ENCODE data around the gene SV2C.

SV2C gene

GRCh38 chr5:76326577-76327302 is 243.6 kb downstream of the SV2C start:
- Histone ChIP-seq H3K79me2 (ENCODE audit: insufficient read depth, low read length) (no peaks in the 10 kb centered on the region), H3K27me3 (ENCODE audit: insufficient read depth, low read length, poor library complexity, severe bottlenecking) (no peaks in the 10 kb centered on the region), H3K9ac (ENCODE audit: low read depth, low read length, poor library complexity, severe bottlenecking) (no peak overlapping the region), H3K4me3 (ENCODE audit: low read length, poor library complexity, severe bottlenecking) (no peak overlapping the region), H3F3A (ENCODE audit: low read depth) (no peaks in the 10 kb centered on the region; the same call in 1 of the 2 replicates), H4K20me1 (ENCODE audit: insufficient read depth, low read length, poor library complexity, severe bottlenecking) (no peaks in the 10 kb centered on the region), H3K4me1 (ENCODE audit: insufficient read depth, low read length, poor library complexity, severe bottlenecking) (peaks cover 58% of the 10 kb centered on the region), H3K9me2 (replicated peaks; ENCODE audit: low read depth, low read length) (no peaks in the 10 kb centered on the region), H3K36me3 (ENCODE audit: insufficient read depth, low read length) (no peaks in the 10 kb centered on the region), H3K9me3 (ENCODE audit: insufficient read depth, low read depth, low read length) (no peaks in the 10 kb centered on the region), H2AFZ (ENCODE audit: low read length) (no peak overlapping the region), H3K4me2 (ENCODE audit: low read depth, low read length, poor library complexity, severe bottlenecking) (peak overlapping the region; percentile 48)
- TF ChIP-seq CTCF (conservative IDR thresholded peaks at IDR 0.05; ENCODE audit: low read length) (no peak), EZH2phosphoT487 (IDR thresholded peaks at IDR 0.05; ENCODE audit: borderline replicate concordance) (no peak)

DNA sequence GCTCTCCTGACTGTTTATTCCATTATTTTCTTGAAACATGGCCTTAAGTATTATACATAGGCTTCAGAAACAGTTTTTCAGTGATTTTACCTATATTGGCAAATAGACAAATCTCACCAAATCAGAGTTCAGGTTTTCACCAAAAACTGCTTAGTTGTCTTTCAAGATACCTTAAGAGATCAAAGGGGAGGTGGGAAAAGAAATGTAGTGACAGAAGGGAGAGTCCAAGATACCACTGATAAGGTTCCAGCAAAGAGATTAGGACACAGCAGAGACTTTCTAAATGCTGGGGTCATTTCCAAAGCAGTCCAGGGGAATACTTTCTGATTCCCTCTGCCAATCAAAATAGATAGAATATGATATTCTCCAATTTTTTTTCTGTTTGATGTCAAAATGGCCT is 246.2 kb downstream of the SV2C start:
- no peak overlapping the region for H3K4me3 ChIP-seq (ENCODE audit: low read length, poor library complexity, severe bottlenecking)
- H3K27me3 ChIP-seq (ENCODE audit: insufficient read depth, low read length, poor library complexity, severe bottlenecking) = no peaks in the 10 kb centered on the region
- TF ChIP-seq EZH2phosphoT487 (IDR thresholded peaks at IDR 0.05; ENCODE audit: borderline replicate concordance) (no peak), CTCF (conservative IDR thresholded peaks at IDR 0.05; ENCODE audit: low read length) (no peak)
- no peak overlapping the region for H3K9ac ChIP-seq (ENCODE audit: low read depth, low read length, poor library complexity, severe bottlenecking)
- H3K4me2 ChIP-seq (ENCODE audit: low read depth, low read length, poor library complexity, severe bottlenecking) = no peak overlapping the region
- H2AFZ ChIP-seq (ENCODE audit: low read length) = no peak overlapping the region
- H3K79me2 ChIP-seq (ENCODE audit: insufficient read depth, low read length) = no peaks in the 10 kb centered on the region
- H3K9me3 ChIP-seq (ENCODE audit: insufficient read depth, low read depth, low read length) = no peaks in the 10 kb centered on the region
- no peaks in the 10 kb centered on the region for H3K36me3 ChIP-seq (ENCODE audit: insufficient read depth, low read length)
- no peaks in the 10 kb centered on the region; the same call in 1 of the 2 replicates for H3F3A ChIP-seq (ENCODE audit: low read depth)
- no peaks in the 10 kb centered on the region for H3K9me2 ChIP-seq (replicated peaks; ENCODE audit: low read depth, low read length)
- H4K20me1 ChIP-seq (ENCODE audit: insufficient read depth, low read length, poor library complexity, severe bottlenecking) = no peaks in the 10 kb centered on the region
- H3K4me1 ChIP-seq (ENCODE audit: insufficient read depth, low read length, poor library complexity, severe bottlenecking) = peaks cover 85% of the 10 kb centered on the region

DNA sequence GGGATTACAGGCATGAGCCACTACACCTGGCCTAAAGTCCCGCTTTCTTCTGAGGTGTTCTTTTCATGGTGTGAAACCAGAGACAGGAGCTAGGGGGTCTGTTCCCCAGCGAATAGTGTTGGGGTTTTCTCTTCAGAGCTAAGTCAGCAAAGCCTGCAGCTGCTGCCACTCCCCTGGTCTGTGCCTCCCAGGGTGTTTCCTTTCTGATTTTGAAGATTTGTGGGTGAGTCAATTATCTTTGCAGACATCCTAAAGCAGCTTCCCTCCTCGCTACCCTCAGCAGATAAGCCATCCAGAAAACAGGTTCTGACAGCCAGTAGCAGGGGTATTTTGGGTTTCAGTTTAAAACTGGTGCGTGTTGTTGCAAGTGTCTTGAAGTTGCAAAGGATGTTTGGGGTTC is 247.9 kb downstream of the SV2C start:
- peak overlapping the region; percentile 71 for H3K9ac ChIP-seq (ENCODE audit: low read depth, low read length, poor library complexity, severe bottlenecking)
- no peaks in the 10 kb centered on the region; the same call in 1 of the 2 replicates for H3F3A ChIP-seq (ENCODE audit: low read depth)
- no peaks in the 10 kb centered on the region for H3K36me3 ChIP-seq (ENCODE audit: insufficient read depth, low read length)
- H3K4me1 ChIP-seq (ENCODE audit: insufficient read depth, low read length, poor library complexity, severe bottlenecking) = peaks cover 73% of the 10 kb centered on the region
- no peaks in the 10 kb centered on the region for H3K9me2 ChIP-seq (replicated peaks; ENCODE audit: low read depth, low read length)
- H2AFZ ChIP-seq (ENCODE audit: low read length) = peak overlapping the region; percentile 41
- H3K4me3 ChIP-seq (ENCODE audit: low read length, poor library complexity, severe bottlenecking) = peak overlapping the region; percentile 65
- peak; percentile 25; the same call in 1 of the 2 replicates for TF ChIP-seq CTCF (conservative IDR thresholded peaks at IDR 0.05; ENCODE audit: low read length)
- TF ChIP-seq EZH2phosphoT487 (IDR thresholded peaks at IDR 0.05; ENCODE audit: borderline replicate concordance) = no peak
- no peaks in the 10 kb centered on the region for H3K27me3 ChIP-seq (ENCODE audit: insufficient read depth, low read length, poor library complexity, severe bottlenecking)
- H3K9me3 ChIP-seq (ENCODE audit: insufficient read depth, low read depth, low read length) = no peaks in the 10 kb centered on the region
- H3K79me2 ChIP-seq (ENCODE audit: insufficient read depth, low read length) = no peaks in the 10 kb centered on the region
- peak overlapping the region; percentile 69 for H3K4me2 ChIP-seq (ENCODE audit: low read depth, low read length, poor library complexity, severe bottlenecking)
- no peaks in the 10 kb centered on the region for H4K20me1 ChIP-seq (ENCODE audit: insufficient read depth, low read length, poor library complexity, severe bottlenecking)

Measured in Loucy (cell line).